Gastroesophageal sphincter (tissue), 3 donors: Measurements from ENCODE around the gene CCNO.

Experiments
- CTCF ChIP-seq, 4 experiments: fragments of 200-600 bp in 2 of 4; fragments of 450-650 bp in 2 of 4; sonication (generic) in 1 of 4; IDR thresholded peaks; one replicate each; pipeline ENCODE4 v1.5.1; 2017 to 2019; ENCODE audit warnings: antibody characterized with exemption in 4 of 4, mild to moderate bottlenecking in 2 of 4, moderate library complexity in 2 of 4
- POLR2A ChIP-seq, 2 donors: fragments of 450-650 bp; IDR thresholded peaks; one replicate each; pipeline ENCODE4 v1.6.1; 2017; ENCODE audit warnings: antibody characterized with exemption in 2 of 2, mild to moderate bottlenecking in 2 of 2, moderate library complexity in 1 of 2

DNA sequence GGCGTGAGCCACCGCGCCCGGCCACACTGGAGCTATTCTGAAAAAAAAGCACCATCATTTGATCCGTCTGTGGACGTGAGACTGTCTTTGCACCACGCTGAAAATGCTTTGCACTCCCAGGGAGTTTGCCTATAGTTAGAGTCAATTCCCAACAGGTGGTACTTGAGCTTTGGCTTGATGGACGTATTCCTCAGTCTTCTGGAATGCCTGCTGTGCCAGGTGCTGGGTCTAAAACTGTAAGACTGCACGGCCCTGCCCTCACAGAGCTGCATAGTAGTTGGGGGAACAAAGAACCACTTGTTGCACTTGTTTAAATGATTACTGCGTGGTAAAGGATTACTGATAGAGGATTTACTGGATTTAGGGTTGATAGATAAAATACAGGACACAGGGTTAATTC, 3.4 kb upstream of the CCNO start:
- TF ChIP-seq POLR2A (IDR thresholded peaks at IDR 0.05) = no peak
- no peak for TF ChIP-seq CTCF (IDR thresholded peaks at IDR 0.05)
